ENCODE measurements around the gene RABGAP1.

RABGAP1 gene

GRCh38 chr9:122998448-122998847 lies 57.6 kb downstream of the RABGAP1 start:
- no peak for DNase-seq (ENCODE audit: low read depth in 1 of 2, low spot score in 1 of 2)
- Histone ChIP-seq H3K27ac (replicated peaks) (no peak overlapping the region), H3K4me3 (replicated peaks; ENCODE audit: insufficient read depth, low read length) (no peak overlapping the region), H3K27me3 (ENCODE audit: insufficient read depth, poor library complexity, severe bottlenecking) (no peaks in the 10 kb centered on the region)
- TF ChIP-seq CTCF (IDR thresholded peaks at IDR 0.05; ENCODE audit: insufficient read depth, low read length) (no peak), GABPA (IDR thresholded peaks at IDR 0.05; ENCODE audit: low read depth) (no peak), SPI1 (IDR thresholded peaks at IDR 0.05; ENCODE audit: borderline replicate concordance, low read depth) (no peak), REST (IDR thresholded peaks at IDR 0.05; ENCODE audit: insufficient replicate concordance, low read depth) (no peak), POLR2AphosphoS5 (IDR thresholded peaks at IDR 0.05; ENCODE audit: low read depth) (no peak)

- Histone ChIP-seq H3K27me3 (ENCODE audit: insufficient read depth, poor library complexity, severe bottlenecking) (no peaks in the 10 kb centered on the region), H3K27ac (replicated peaks) (no peak overlapping the region), H3K4me3 (replicated peaks; ENCODE audit: insufficient read depth, low read length) (no peak overlapping the region)
- DNase-seq (ENCODE audit: low read depth in 1 of 2, low spot score in 1 of 2): no peak
- TF ChIP-seq REST (IDR thresholded peaks at IDR 0.05; ENCODE audit: insufficient replicate concordance, low read depth): no peak
- TF ChIP-seq CTCF (IDR thresholded peaks at IDR 0.05; ENCODE audit: insufficient read depth, low read length): no peak
- no peak for TF ChIP-seq GABPA (IDR thresholded peaks at IDR 0.05; ENCODE audit: low read depth)
- no peak for TF ChIP-seq POLR2AphosphoS5 (IDR thresholded peaks at IDR 0.05; ENCODE audit: low read depth)
- no peak for TF ChIP-seq SPI1 (IDR thresholded peaks at IDR 0.05; ENCODE audit: borderline replicate concordance, low read depth)
These were observed 59.7 kb downstream of the RABGAP1 start for GRCh38 chr9:123000371-123001068.

GRCh38 chr9:123002754-123003153 lies 61.9 kb downstream of the RABGAP1 start:
- Histone ChIP-seq H3K27me3 (ENCODE audit: insufficient read depth, poor library complexity, severe bottlenecking) (no peaks in the 10 kb centered on the region), H3K4me3 (replicated peaks; ENCODE audit: insufficient read depth, low read length) (no peak overlapping the region), H3K27ac (replicated peaks) (0 out of 2 replicates have a peak overlapping the region, but pooled peaks have one; percentile 17)
- TF ChIP-seq SPI1 (IDR thresholded peaks at IDR 0.05; ENCODE audit: borderline replicate concordance, low read depth): peak; percentile 93
- no peak for TF ChIP-seq REST (IDR thresholded peaks at IDR 0.05; ENCODE audit: insufficient replicate concordance, low read depth)
- peak in 1 of 2 experiments; percentile 1 for DNase-seq (ENCODE audit: low read depth in 1 of 2, low spot score in 1 of 2)

Measured in HL-60 (cell line).